ENCODE results near the gene TUBB4A. TPM values are rescaled to one million over a fixed set of nuclear protein-coding genes. Genes with fewer than 3 reads are reported as not detected.
A peak's percentile ranks its signal among the peaks of the same experiment; 100 is the strongest.

Gene TUBB4A
- total and polyA plus RNA-seq, 8 donors, result 1.1 to 5.5 (median 2.7) TPM

DNA sequence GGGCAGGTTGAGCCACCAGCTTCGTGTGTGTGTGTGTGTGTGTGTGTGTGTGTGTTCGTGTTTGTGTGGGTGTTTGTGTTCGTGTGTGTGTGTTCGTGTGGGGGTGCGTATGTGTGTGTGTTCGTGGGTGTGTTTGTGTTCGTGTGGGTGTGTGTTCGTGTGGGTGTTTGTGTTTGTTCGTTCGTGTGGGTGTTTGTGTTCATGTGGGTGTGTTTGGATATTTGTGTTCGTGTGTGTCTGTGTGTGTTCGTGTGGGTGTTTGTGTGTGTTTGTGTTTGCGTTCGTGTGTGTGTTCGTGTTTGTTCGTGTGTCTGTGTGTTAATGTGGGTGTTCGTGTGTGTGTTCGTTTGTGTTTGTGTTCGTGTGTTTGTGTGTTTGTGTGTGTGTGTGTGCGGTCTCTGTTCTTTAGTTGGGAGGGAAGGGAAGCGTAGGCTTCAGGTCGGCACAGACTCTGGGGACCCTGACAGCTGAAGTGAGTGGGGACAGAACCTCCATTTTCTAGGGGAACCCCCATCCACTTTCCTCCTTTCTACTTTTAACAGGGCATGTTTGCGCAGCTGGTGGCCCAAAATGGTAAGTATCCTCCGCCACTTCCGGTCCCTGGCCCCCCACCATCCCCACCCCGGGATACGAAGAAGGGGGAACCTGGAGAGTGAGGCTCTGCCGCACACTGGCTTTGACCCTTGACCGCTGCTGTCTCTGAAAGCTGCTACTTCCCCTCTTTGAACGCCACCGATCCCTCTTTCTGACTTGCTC is 30.3 kb upstream of the TUBB4A start:
- H3K27ac ChIP-seq, result no peak overlapping the region
- WGBS, 2 donors, result 20 to 33% methylated on average over 28 to 31 of the region's 31 CpGs
- FAIRE-seq, result no peak
- TF ChIP-seq, protein P1, sequence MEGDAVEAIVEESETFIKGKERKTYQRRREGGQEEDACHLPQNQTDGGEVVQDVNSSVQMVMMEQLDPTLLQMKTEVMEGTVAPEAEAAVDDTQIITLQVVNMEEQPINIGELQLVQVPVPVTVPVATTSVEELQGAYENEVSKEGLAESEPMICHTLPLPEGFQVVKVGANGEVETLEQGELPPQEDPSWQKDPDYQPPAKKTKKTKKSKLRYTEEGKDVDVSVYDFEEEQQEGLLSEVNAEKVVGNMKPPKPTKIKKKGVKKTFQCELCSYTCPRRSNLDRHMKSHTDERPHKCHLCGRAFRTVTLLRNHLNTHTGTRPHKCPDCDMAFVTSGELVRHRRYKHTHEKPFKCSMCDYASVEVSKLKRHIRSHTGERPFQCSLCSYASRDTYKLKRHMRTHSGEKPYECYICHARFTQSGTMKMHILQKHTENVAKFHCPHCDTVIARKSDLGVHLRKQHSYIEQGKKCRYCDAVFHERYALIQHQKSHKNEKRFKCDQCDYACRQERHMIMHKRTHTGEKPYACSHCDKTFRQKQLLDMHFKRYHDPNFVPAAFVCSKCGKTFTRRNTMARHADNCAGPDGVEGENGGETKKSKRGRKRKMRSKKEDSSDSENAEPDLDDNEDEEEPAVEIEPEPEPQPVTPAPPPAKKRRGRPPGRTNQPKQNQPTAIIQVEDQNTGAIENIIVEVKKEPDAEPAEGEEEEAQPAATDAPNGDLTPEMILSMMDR (IDR thresholded peaks at IDR 0.05), result no peak
- no peaks in the 10 kb centered on the region for H3K36me3 ChIP-seq
- H3K4me3 ChIP-seq, result no peak overlapping the region
- ATAC-seq, result no peak
- peak in 1 of 6 donors; percentile 29 for DNase-seq
- H3K27me3 ChIP-seq, result no peaks in the 10 kb centered on the region
- H3K4me1 ChIP-seq, result peaks cover 0 to 5% (median 0%) of the 10 kb centered on the region in 3 donors
- intact Hi-C loops (cut with DNase I), result no loop called here
- H3K9me3 ChIP-seq, result no peaks in the 10 kb centered on the region

DNA sequence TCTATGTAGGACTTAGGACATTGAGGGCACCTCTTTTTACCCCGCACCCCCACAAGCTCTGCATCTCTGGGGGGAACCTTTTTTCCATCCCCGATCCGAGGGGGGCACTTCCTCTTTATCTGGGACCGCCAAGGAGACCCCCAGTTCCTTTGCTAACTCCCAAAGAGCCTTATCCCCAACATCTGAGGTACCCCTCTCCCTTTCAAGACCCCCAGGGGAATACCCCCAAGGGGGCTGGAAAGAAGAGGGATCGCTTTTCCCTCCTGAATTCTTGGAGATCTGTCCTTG is 29.8 kb upstream of the TUBB4A start:
- H3K4me1 ChIP-seq, result peaks cover 0 to 5% (median 0%) of the 10 kb centered on the region in 3 donors
- DNase-seq (no peak), ATAC-seq (no peak), FAIRE-seq (no peak)
- intact Hi-C loops (cut with DNase I), result no loop called here
- no peak overlapping the region for H3K4me3 ChIP-seq
- 32 to 54% methylated on average over 5 of the region's 5 CpGs for WGBS, 2 donors
- H3K36me3 ChIP-seq, result no peaks in the 10 kb centered on the region
- H3K9me3 ChIP-seq, result no peaks in the 10 kb centered on the region
- H3K27ac ChIP-seq, result no peak overlapping the region
- H3K27me3 ChIP-seq, result no peaks in the 10 kb centered on the region
- TF ChIP-seq, protein P1 (IDR thresholded peaks at IDR 0.05), result no peak

DNA sequence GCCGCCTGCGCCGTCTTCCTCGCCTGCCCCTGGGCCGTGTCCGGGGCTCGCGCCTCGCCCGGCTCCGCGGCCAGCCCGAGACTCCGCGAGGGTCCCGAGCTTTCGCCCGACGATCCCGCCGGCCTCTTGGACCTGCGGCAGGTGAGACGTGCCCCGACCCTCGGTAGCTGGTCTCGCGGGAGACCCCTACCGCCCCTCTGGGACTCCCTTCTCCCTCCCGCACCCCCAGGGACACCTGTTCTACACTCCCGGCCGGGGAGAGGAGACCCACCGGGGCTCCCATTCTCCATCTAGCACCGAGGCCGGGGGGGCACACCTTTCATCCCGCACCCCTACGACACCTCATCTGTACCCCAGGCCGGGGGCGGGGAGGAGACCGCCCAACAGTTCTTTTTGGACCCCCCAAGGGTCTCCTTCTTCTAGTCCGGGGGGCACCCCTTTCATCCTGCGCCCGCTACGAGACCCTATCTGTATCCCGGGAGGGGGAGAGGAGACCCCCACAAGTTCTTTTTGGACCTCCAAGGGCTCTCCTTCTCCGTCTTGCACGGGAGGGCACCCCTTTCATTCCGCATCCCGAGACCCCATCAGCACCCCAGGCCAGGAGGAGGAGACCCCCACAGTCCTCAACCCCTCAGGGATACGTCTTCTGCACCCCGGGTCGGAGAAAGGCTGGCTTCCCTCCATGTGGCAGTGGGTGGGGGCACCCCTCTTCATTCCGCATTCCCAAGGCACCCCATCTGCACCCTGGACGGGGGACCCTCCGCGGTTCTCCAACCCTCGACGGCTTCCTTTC is 29.2 kb upstream of the TUBB4A start:
- 7 to 13% methylated on average over 45 to 57 of the region's 57 CpGs for WGBS, 2 donors
- TF ChIP-seq, protein P1 (IDR thresholded peaks at IDR 0.05), result no peak
- peaks cover 0 to 5% (median 0%) of the 10 kb centered on the region in 3 donors for H3K4me1 ChIP-seq
- no peaks in the 10 kb centered on the region for H3K9me3 ChIP-seq
- H3K4me3 ChIP-seq, result peak overlapping the region; percentile 26 to 60 (median 51)
- no peak overlapping the region for H3K27ac ChIP-seq
- FAIRE-seq (no peak), DNase-seq (peak in 1 of 6 donors; percentile 60), ATAC-seq (no peak)
- no peaks in the 10 kb centered on the region for H3K27me3 ChIP-seq
- H3K36me3 ChIP-seq, result no peaks in the 10 kb centered on the region
- intact Hi-C loops (cut with DNase I), result no loop called here

DNA sequence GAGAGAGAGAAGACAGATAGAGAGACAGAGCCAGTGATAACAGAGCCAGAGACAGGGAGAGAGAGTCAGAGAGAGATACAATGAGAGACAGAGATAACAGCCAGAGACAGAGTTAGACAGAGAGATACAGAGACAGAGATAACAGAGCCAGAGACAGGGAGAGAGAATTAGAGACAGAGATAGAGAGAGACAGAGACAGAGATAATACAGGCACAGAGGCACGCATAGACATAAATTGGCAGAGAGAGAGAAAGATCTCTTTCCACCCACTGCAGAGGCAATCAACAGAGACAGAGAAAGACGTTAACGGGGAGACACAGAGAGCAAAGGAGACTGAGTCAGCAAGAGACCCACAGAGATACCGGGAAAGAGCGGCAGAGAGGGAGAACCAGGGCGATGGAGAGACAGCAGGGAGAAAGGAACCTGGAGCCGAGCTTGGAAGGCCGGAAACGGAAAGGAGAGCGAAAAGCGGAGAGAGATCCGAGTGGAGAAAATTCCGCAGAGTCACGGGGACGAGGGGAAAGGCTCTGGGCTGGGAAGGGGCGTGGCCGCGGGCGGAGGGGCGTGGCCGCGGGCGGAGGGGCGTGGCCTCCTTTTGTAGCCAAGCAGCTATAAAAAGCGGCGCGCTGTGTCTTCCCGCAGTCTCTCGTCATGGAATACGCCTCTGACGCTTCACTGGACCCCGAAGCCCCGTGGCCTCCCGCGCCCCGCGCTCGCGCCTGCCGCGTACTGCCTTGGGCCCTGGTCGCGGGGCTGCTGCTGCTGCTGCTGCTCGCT is 28.5 kb upstream of the TUBB4A start, which contains the start of gene TNFSF9:
Gene TNFSF9, plus strand, starts transcription at position 641 of the 777 bp plus-strand sequence. Its CDS starts 11 bp downstream, at position 652.
- H3K36me3 ChIP-seq, result no peaks in the 10 kb centered on the region
- no peak for FAIRE-seq
- ATAC-seq, result peak; percentile 91 to 98 (median 96)
- peak; percentile 77 to 95 (median 88) for DNase-seq
- 1% methylated on average over 26 to 44 of the region's 44 CpGs for WGBS, 2 donors
- intact Hi-C loops (cut with DNase I), result no loop called here
- no peaks in the 10 kb centered on the region for H3K9me3 ChIP-seq
- no peaks in the 10 kb centered on the region for H3K27me3 ChIP-seq
- H3K4me3 ChIP-seq, result peak within 1 kb of the TSS; percentile 26 to 60 (median 51)
- TF ChIP-seq, protein P1 (IDR thresholded peaks at IDR 0.05), result no peak
- H3K4me1 ChIP-seq, result peaks cover 0 to 5% (median 0%) of the 10 kb centered on the region in 3 donors
- no peak within 1 kb of the TSS for H3K27ac ChIP-seq

Measured in pancreas (tissue), 10 donors.